ENCODE results near the gene E2F4. TPM values are rescaled to one million over a fixed set of nuclear protein-coding genes. Genes with fewer than 3 reads are reported as not detected.

Gene E2F4
- total and polyA plus RNA-seq, 9 of the 15 experiments (the other 6 are each of a cell fraction or from before 2014, with no cell fraction given), result 9.7 to 139 (median 106) TPM

DNA sequence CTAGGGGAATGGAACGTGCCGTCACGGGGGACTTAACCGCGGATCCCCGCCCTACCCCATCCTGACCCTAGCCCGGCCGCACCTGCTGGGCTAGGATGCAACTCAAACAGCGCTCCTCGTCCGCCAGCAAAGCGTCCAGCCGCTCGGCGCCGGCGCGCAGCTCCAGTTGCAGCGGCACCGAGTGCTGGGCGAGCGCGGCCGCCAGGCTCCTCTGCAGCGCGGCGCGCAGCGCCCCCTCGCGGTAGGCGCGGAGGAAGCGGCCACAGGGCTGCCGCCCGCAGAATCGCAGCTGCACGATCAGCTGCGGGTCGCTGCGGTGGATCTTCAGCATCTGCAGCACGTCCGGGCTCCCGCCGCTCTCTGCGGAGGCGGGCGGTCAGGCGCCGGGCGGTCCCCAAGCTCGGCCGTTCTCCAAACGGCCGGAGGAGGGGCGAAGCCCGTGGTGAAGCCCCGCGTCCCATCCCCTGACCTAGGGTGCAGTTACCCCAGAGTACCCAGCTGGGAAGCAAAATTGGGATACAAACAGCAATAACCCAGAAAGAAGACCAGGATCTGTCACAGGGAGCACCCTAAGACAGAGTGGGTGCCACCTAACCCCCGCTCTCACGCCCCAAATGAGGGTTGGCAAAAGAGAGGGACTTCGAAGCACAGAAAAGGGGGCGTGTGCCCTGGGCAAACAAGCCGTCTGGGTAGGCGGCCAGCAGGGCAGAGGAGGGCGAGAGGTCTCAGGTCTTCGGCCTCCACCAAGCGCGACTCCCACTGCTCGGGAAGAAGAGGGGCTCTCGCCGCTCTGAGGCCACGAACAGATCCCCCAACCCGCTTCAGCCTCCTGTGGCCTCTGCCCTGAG, 36.4 kb upstream of the E2F4 start (continued):
- TF ChIP-seq, protein P1, sequence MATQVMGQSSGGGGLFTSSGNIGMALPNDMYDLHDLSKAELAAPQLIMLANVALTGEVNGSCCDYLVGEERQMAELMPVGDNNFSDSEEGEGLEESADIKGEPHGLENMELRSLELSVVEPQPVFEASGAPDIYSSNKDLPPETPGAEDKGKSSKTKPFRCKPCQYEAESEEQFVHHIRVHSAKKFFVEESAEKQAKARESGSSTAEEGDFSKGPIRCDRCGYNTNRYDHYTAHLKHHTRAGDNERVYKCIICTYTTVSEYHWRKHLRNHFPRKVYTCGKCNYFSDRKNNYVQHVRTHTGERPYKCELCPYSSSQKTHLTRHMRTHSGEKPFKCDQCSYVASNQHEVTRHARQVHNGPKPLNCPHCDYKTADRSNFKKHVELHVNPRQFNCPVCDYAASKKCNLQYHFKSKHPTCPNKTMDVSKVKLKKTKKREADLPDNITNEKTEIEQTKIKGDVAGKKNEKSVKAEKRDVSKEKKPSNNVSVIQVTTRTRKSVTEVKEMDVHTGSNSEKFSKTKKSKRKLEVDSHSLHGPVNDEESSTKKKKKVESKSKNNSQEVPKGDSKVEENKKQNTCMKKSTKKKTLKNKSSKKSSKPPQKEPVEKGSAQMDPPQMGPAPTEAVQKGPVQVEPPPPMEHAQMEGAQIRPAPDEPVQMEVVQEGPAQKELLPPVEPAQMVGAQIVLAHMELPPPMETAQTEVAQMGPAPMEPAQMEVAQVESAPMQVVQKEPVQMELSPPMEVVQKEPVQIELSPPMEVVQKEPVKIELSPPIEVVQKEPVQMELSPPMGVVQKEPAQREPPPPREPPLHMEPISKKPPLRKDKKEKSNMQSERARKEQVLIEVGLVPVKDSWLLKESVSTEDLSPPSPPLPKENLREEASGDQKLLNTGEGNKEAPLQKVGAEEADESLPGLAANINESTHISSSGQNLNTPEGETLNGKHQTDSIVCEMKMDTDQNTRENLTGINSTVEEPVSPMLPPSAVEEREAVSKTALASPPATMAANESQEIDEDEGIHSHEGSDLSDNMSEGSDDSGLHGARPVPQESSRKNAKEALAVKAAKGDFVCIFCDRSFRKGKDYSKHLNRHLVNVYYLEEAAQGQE (IDR thresholded peaks at IDR 0.05; ENCODE audit: borderline replicate concordance), result peak; percentile 90
- TF ChIP-seq, protein P1 (CRISPR knock-in tag; IDR thresholded peaks at IDR 0.05; ENCODE audit: low read depth), result no peak
- TF ChIP-seq ZNF780A (CRISPR knock-in tag; IDR thresholded peaks at IDR 0.05), result no peak
- TF ChIP-seq NFE2 (IDR thresholded peaks at IDR 0.05; ENCODE audit: low read depth), result no peak
- TF ChIP-seq, protein P2, sequence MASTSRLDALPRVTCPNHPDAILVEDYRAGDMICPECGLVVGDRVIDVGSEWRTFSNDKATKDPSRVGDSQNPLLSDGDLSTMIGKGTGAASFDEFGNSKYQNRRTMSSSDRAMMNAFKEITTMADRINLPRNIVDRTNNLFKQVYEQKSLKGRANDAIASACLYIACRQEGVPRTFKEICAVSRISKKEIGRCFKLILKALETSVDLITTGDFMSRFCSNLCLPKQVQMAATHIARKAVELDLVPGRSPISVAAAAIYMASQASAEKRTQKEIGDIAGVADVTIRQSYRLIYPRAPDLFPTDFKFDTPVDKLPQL (IDR thresholded peaks at IDR 0.05; ENCODE audit: extremely low read depth, insufficient read length), result no peak
- TF ChIP-seq KLF6 (CRISPR knock-in tag; IDR thresholded peaks at IDR 0.05; ENCODE audit: borderline replicate concordance), result no peak
- TF ChIP-seq, protein P3, sequence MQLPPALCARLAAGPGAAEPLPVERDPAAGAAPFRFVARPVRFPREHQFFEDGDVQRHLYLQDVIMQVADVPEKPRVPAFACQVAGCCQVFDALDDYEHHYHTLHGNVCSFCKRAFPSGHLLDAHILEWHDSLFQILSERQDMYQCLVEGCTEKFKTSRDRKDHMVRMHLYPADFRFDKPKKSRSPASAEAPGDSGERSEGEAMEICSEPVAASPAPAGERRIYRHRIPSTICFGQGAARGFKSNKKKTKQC (CRISPR knock-in tag; IDR thresholded peaks at IDR 0.05), result no peak
- TF ChIP-seq MTA2 (IDR thresholded peaks at IDR 0.05; ENCODE audit: low read depth), result no peak
- TF ChIP-seq, protein P4, sequence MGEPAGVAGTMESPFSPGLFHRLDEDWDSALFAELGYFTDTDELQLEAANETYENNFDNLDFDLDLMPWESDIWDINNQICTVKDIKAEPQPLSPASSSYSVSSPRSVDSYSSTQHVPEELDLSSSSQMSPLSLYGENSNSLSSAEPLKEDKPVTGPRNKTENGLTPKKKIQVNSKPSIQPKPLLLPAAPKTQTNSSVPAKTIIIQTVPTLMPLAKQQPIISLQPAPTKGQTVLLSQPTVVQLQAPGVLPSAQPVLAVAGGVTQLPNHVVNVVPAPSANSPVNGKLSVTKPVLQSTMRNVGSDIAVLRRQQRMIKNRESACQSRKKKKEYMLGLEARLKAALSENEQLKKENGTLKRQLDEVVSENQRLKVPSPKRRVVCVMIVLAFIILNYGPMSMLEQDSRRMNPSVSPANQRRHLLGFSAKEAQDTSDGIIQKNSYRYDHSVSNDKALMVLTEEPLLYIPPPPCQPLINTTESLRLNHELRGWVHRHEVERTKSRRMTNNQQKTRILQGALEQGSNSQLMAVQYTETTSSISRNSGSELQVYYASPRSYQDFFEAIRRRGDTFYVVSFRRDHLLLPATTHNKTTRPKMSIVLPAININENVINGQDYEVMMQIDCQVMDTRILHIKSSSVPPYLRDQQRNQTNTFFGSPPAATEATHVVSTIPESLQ (CRISPR knock-in tag; IDR thresholded peaks at IDR 0.05), result no peak
- TF ChIP-seq FOXA3 (CRISPR knock-in tag; conservative IDR thresholded peaks at IDR 0.05 in 1 of 2, IDR thresholded peaks at IDR 0.05 in 1 of 2), result peak in 1 of 2 experiments; percentile 39; a peak in 1 of 4 replicates
- TF ChIP-seq TFAM (CRISPR knock-in tag; conservative IDR thresholded peaks at IDR 0.05), result no peak
- TF ChIP-seq CREM (IDR thresholded peaks at IDR 0.05; ENCODE audit: low read depth), result 0 out of 2 replicates have a peak, but pooled peaks have one; percentile 12
- TF ChIP-seq ZNF76 (CRISPR knock-in tag; IDR thresholded peaks at IDR 0.05; ENCODE audit: borderline replicate concordance), result no peak
- TF ChIP-seq, protein P5, sequence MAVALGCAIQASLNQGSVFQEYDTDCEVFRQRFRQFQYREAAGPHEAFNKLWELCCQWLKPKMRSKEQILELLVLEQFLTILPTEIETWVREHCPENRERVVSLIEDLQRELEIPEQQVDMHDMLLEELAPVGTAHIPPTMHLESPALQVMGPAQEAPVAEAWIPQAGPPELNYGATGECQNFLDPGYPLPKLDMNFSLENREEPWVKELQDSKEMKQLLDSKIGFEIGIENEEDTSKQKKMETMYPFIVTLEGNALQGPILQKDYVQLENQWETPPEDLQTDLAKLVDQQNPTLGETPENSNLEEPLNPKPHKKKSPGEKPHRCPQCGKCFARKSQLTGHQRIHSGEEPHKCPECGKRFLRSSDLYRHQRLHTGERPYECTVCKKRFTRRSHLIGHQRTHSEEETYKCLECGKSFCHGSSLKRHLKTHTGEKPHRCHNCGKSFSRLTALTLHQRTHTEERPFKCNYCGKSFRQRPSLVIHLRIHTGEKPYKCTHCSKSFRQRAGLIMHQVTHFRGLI (CRISPR knock-in tag; IDR thresholded peaks at IDR 0.05), result no peak
